Activated B cell treated with CpG ODN at 0.5 μM for 24 hours (primary cell): ENCODE results near the gene NUDT5. TPM values are rescaled to one million over a fixed set of nuclear protein-coding genes. Genes with fewer than 3 reads are reported as not detected.

ENCODE experiments used
- ATAC-seq: fragments of 200-7000 bp; cut with Tn5 transposase; one replicate; pipeline ENCODE4 v1.10.0; 2021; ENCODE audit warnings: low read depth, mild to moderate bottlenecking, moderate library complexity
- CTCF ChIA-PET: fragments of 350-600 bp; sonication (Branson Sonifier 250); formaldehyde crosslinking; loops from one replicate; lab custom pipeline; 2021; ENCODE audit warnings: antibody characterized with exemption; lab: Charles Lee
- POLR2A ChIA-PET: fragments of 350-600 bp; sonication (Branson Sonifier 250); formaldehyde crosslinking; loops from one replicate; lab custom pipeline; 2021; ENCODE audit warnings: antibody characterized with exemption; lab: Charles Lee
- DNase-seq: peaks from one replicate; pipeline ENCODE4 v3.0.0; 2022
- H3K27ac Mint-ChIP-seq: one replicate; pipeline ENCODE4 v1.8.0; 2020; ENCODE audit warnings: mixed read lengths
- H3K27me3 Mint-ChIP-seq: one replicate; pipeline ENCODE4 v1.8.0; 2021; ENCODE audit warnings: mixed read lengths
- H3K36me3 Mint-ChIP-seq: one replicate; pipeline ENCODE4 v1.8.0; 2021; ENCODE audit warnings: low read depth, mixed read lengths
- H3K4me1 Mint-ChIP-seq: one replicate; pipeline ENCODE4 v1.8.0; 2021; ENCODE audit warnings: mixed read lengths
- H3K4me3 Mint-ChIP-seq: one replicate; pipeline ENCODE4 v1.8.0; 2020; ENCODE audit warnings: mild to moderate bottlenecking, mixed read lengths
- H3K9me3 Mint-ChIP-seq: one replicate; pipeline ENCODE4 v1.8.0; 2020; ENCODE audit warnings: mixed read lengths
- intact Hi-C: fragments of 100-400 bp; cut with micrococcal nuclease; formaldehyde crosslinking; loops from one replicate; pipeline ENCODE4 v1.15.1; 2024
- total RNA-seq: library from RNA; stranded (reverse); gene quantifications from 2 replicates; pipeline ENCODE4 v1.2.3, GENCODE V29; 2022
- TF ChIP-seq, protein P1 (sequence below): fragments of 200-600 bp; IDR thresholded peaks from one replicate; pipeline ENCODE4 v1.8.0; 2022; ENCODE audit warnings: antibody characterized with exemption, mild to moderate bottlenecking

Gene NUDT5
- total RNA-seq, 1 donor from 2014 or later = 53.2 TPM

DNA sequence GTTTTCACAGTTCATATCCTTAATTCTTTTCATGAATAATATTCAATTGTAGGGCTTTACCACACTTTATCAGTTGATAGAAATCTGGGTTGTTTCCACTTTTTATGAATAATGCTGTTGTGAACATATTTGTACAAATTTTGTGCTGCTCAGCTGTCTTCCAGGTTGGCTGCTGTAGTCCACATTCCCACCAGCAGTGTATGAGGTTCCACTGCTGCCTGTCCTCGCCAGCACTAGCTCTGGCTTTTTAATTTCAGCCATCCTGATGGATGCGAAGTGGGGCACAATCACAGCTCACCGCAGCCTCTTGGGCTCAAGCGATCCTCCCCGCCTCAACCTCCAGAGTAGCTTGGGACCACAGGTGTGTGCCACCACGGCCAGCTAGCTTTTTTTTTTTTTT, 32.8 kb downstream of the NUDT5 start:
- no peaks in the 10 kb centered on the region for H3K4me1 Mint-ChIP-seq
- no peak overlapping the region for H3K4me3 Mint-ChIP-seq
- DNase-seq (no peak), ATAC-seq (no peak)
- TF ChIP-seq, protein P1, sequence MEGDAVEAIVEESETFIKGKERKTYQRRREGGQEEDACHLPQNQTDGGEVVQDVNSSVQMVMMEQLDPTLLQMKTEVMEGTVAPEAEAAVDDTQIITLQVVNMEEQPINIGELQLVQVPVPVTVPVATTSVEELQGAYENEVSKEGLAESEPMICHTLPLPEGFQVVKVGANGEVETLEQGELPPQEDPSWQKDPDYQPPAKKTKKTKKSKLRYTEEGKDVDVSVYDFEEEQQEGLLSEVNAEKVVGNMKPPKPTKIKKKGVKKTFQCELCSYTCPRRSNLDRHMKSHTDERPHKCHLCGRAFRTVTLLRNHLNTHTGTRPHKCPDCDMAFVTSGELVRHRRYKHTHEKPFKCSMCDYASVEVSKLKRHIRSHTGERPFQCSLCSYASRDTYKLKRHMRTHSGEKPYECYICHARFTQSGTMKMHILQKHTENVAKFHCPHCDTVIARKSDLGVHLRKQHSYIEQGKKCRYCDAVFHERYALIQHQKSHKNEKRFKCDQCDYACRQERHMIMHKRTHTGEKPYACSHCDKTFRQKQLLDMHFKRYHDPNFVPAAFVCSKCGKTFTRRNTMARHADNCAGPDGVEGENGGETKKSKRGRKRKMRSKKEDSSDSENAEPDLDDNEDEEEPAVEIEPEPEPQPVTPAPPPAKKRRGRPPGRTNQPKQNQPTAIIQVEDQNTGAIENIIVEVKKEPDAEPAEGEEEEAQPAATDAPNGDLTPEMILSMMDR = no peak
- ChIA-PET CTCF (no interaction called here), POLR2A (no interaction called here)
- no peak overlapping the region for H3K27ac Mint-ChIP-seq
- intact Hi-C loops = no loop called here
- peaks cover 77% of the 10 kb centered on the region for H3K36me3 Mint-ChIP-seq
- no peaks in the 10 kb centered on the region for H3K9me3 Mint-ChIP-seq
- no peaks in the 10 kb centered on the region for H3K27me3 Mint-ChIP-seq

DNA sequence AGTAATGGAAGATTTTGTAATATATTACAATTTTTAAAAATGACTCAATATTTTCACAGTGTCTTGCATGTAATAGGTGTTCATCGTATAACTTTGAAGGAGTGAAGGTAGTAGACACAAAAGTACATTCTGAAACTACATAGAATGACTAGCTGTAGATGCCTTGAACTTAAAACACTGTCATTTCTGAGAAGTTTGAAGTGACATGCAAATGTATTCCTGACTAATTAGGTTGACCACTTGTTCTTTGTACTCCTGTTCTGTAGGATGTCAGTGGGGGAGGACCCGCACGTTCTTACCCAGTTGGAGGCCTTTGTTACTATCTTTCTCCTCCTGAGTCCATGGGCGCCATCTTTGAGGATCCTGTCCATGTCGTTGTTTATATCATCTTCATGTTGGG, 35.0 kb downstream of the NUDT5 start:
- ATAC-seq = no peak
- CTCF ChIA-PET = no interaction called here
- H3K27ac Mint-ChIP-seq = no peak overlapping the region
- H3K4me3 Mint-ChIP-seq = no peak overlapping the region
- no peak for DNase-seq
- TF ChIP-seq, protein P1 = no peak
- POLR2A ChIA-PET = interaction anchor here (0.6 kb wide), 1 partner anchor 301 kb away, joined by 3 read pairs; no protein-coding TSS in a partner anchor
- intact Hi-C loops = no loop called here
- no peaks in the 10 kb centered on the region for H3K4me1 Mint-ChIP-seq
- H3K36me3 Mint-ChIP-seq = peaks cover 73% of the 10 kb centered on the region
- H3K27me3 Mint-ChIP-seq = no peaks in the 10 kb centered on the region
- H3K9me3 Mint-ChIP-seq = no peaks in the 10 kb centered on the region

DNA sequence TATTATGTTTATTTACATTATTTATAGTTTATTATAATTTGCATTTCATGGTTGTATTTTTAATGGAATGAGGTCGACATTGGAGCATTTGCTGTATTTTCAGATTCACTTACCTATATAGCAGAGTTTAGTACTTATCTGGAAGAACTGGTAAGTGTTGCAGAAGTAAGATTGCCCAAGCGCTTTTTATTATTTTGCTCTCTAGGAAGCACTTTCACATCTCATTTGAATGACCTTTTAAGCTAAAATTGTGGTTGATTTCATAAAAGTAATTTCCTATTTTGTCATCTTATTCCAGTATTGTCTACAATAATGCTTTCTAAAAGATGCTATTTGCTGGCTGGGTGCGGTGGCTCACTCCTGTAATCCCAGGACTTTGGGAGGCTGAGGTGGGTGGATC, 37.6 kb downstream of the NUDT5 start:
- Mint-ChIP-seq H3K4me3 (no peak overlapping the region), H3K9me3 (no peaks in the 10 kb centered on the region), H3K27me3 (no peaks in the 10 kb centered on the region), H3K4me1 (no peaks in the 10 kb centered on the region), H3K27ac (no peak overlapping the region), H3K36me3 (peaks cover 70% of the 10 kb centered on the region)
- POLR2A ChIA-PET = no interaction called here
- no peak for ATAC-seq
- intact Hi-C loops = no loop called here
- TF ChIP-seq, protein P1 = no peak
- no peak for DNase-seq
- CTCF ChIA-PET = no interaction called here

DNA sequence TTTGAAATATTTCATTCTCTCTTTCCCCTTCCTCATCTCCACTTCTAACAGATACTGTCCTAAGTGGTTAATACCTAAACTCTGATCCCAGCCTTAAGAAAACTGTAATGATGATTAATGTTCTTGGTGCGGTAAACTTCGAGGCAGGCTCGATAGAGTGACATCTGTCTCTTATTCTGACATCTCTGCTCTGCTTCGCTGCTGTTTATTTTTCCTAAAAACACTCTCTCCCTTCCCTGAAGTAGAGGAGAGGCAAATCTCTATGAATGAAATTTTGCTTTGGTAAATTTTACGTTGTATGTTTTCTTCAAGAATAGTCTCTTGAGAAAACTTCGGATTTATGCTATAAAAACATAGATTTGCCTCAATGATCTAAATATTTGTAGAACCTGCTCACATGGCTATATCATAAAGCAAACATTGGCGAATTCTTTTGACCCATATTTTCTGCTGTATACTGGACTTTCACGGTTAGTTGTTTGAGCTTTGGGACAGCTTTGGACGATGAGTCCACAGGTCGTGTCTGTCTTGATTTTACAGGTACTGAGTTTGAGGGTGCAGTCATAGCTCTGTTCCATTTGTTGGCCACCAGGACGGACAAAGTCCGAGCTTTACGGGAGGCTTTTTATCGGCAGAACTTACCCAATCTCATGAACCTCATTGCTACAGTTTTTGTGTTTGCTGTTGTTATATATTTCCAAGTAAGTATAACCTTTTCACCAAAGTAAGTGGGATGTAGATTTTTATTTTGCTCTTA, 39.1 kb downstream of the NUDT5 start:
- no peak overlapping the region for H3K27ac Mint-ChIP-seq
- intact Hi-C loops = no loop called here
- no peaks in the 10 kb centered on the region for H3K4me1 Mint-ChIP-seq
- ATAC-seq (no peak), DNase-seq (no peak)
- ChIA-PET POLR2A (no interaction called here), CTCF (no interaction called here)
- H3K36me3 Mint-ChIP-seq = peaks cover 65% of the 10 kb centered on the region
- H3K27me3 Mint-ChIP-seq = no peaks in the 10 kb centered on the region
- no peak overlapping the region for H3K4me3 Mint-ChIP-seq
- no peaks in the 10 kb centered on the region for H3K9me3 Mint-ChIP-seq
- TF ChIP-seq, protein P1 = no peak

DNA sequence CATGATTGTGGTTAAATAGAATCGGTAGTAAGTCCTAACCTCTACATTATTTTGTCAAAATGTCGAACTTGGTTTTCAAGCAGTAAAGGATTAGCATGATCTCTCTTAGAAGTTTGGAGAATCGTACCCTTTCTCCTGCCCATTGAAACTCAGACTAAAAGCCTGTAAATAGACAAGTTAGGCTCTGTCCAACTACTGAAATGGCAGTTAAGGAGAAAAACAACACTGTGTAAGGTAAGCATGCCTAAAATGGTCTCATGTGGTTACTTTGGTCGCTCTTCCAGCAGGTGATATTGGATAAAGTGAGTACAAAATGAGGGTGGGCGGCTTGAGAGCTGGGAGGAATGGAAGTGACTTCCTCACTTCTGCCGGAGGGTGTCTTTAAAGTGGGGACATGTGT, 41.2 kb downstream of the NUDT5 start:
- intact Hi-C loops = no loop called here
- H3K4me3 Mint-ChIP-seq = no peak overlapping the region
- H3K4me1 Mint-ChIP-seq = no peaks in the 10 kb centered on the region
- no peaks in the 10 kb centered on the region for H3K27me3 Mint-ChIP-seq
- TF ChIP-seq, protein P1 = no peak
- ATAC-seq (no peak), DNase-seq (no peak)
- no peak overlapping the region for H3K27ac Mint-ChIP-seq
- POLR2A ChIA-PET = no interaction called here
- peaks cover 68% of the 10 kb centered on the region for H3K36me3 Mint-ChIP-seq
- CTCF ChIA-PET = no interaction called here
- H3K9me3 Mint-ChIP-seq = no peaks in the 10 kb centered on the region
